HCT116 (cell line): Measurements from ENCODE around the gene POPDC2. TPM values are rescaled to one million over a fixed set of nuclear protein-coding genes. Genes with fewer than 3 reads are reported as not detected.

ENCODE experiments used
- ATAC-seq: fragments of 200-7000 bp; cut with Tn5 transposase; 2 replicates; pipeline ENCODE4 v1.9.1; 2020; ENCODE audit warnings: mild to moderate bottlenecking, moderate library complexity
- BruUV-seq: library from RNA; stranded (reverse); fragments of 400-500 nt; replicated peaks from 2 replicates; lab custom pipeline; 2021; lab: Mats Ljungman, UMichigan
- CTCF ChIA-PET: fragments of 300-600 bp; sonication (Branson Sonifier 250); formaldehyde crosslinking; loops from one replicate; lab custom pipeline; 2021; ENCODE audit warnings: antibody characterized with exemption; lab: Charles Lee
- POLR2A ChIA-PET: fragments of 300-600, 350-600 bp; sonication (Branson Sonifier 250); formaldehyde crosslinking; loops from one replicate; lab custom pipeline; 2021; ENCODE audit warnings: antibody characterized with exemption; lab: Charles Lee
- RAD21 ChIA-PET, 2 experiments: fragments of 300-600 bp; sonication (Branson Sonifier 250); formaldehyde crosslinking; loops; one replicate each; lab custom pipeline; 2023; ENCODE audit warnings: low total read pairs in 2 of 2; ENCODE audit not compliant: uncharacterized antibody in 2 of 2, unreplicated experiment in 2 of 2, low non-redundant PET in 1 of 2; lab: Charles Lee
- DNase-seq: peaks from one replicate; pipeline ENCODE4 v3.0.0-alpha.2; 2010; ENCODE audit warnings: low read depth, low spot score
- H2AFZ ChIP-seq: fragments of 200-600 bp; shearing (Covaris generic), sonication (generic); 2 replicates; pipeline ENCODE4 v1.6.1; 2017; ENCODE audit warnings: low read depth, mixed run types, mixed read lengths, antibody characterized with exemption, low read length; ENCODE audit not compliant: poor library complexity, severe bottlenecking
- H3K27ac ChIP-seq: 2 replicates; pipeline ENCODE4 v1.5.1; 2012; ENCODE audit warnings: low read depth, low read length
- H3K27me3 ChIP-seq: fragments of 200-600 bp; sonication (generic); 2 replicates; pipeline ENCODE4 v1.6.1; 2016; ENCODE audit warnings: mixed run types, low read length, mixed read lengths; ENCODE audit not compliant: insufficient read depth
- H3K36me3 ChIP-seq, 2 experiments: fragments of 200-500 bp in 1 of 2; fragments of 200-600 bp in 1 of 2; sonication (Bioruptor generic) in 1 of 2; sonication (generic) in 1 of 2; 2 replicates each; pipeline versions ENCODE4 v1.5.1 to v1.6.1; 2014 to 2016; ENCODE audit warnings: low read length in 2 of 2, inconsistent platforms in 1 of 2, mixed read lengths in 1 of 2, mixed run types in 1 of 2; ENCODE audit not compliant: insufficient read depth in 2 of 2, control insufficient read depth in 1 of 2
- H3K4me1 ChIP-seq, 2 experiments: fragments of 200-600 bp in 1 of 2; sonication (generic) in 1 of 2; 2 replicates each; pipeline versions ENCODE4 v1.5.1 to v1.6.1; 2012 to 2017; ENCODE audit warnings: low read length in 2 of 2, inconsistent platforms in 1 of 2, mild to moderate bottlenecking in 1 of 2, mixed read lengths in 1 of 2, mixed run types in 1 of 2, moderate library complexity in 1 of 2; ENCODE audit not compliant: insufficient read depth in 2 of 2, control insufficient read depth in 1 of 2
- H3K4me2 ChIP-seq: fragments of 200-600 bp; sonication (generic); 2 replicates; pipeline ENCODE4 v1.6.1; 2017; ENCODE audit warnings: mixed run types, low read length, mixed read lengths
- H3K4me3 ChIP-seq, 2 experiments: fragments of 200-600 bp in 1 of 2; sonication (generic) in 1 of 2; replicated peaks in 1 of 2; 2 replicates each; pipeline ENCODE4 v1.5.1; 2011 to 2016; ENCODE audit warnings: low read length in 2 of 2, control low read depth in 1 of 2, low read depth in 1 of 2, mild to moderate bottlenecking in 1 of 2, mixed read lengths in 1 of 2, mixed run types in 1 of 2
- H3K79me2 ChIP-seq: fragments of 200-600 bp; sonication (generic); 2 replicates; pipeline ENCODE4 v1.6.1; 2017; ENCODE audit warnings: mild to moderate bottlenecking, mixed run types, low read length, moderate library complexity, mixed read lengths; ENCODE audit not compliant: insufficient read depth
- H3K9ac ChIP-seq: fragments of 200-600 bp; sonication (generic); 2 replicates; pipeline ENCODE4 v1.6.1; 2016; ENCODE audit warnings: low read length, mixed read lengths
- H3K9me2 ChIP-seq: fragments of 200-600 bp; sonication (generic), shearing (Covaris generic); 2 replicates; pipeline ENCODE4 v1.6.1; 2017; ENCODE audit warnings: mixed run types, mild to moderate bottlenecking, moderate library complexity; ENCODE audit not compliant: insufficient read depth
- H3K9me3 ChIP-seq, 2 experiments: fragments of 200-500 bp in 1 of 2; fragments of 200-600 bp in 1 of 2; sonication (Bioruptor generic) in 1 of 2; sonication (generic) in 1 of 2; 2 replicates each; pipeline ENCODE4 v1.6.1; 2014 to 2017; ENCODE audit warnings: low read length in 2 of 2, mixed read lengths in 2 of 2, inconsistent platforms in 1 of 2, low read depth in 1 of 2, mild to moderate bottlenecking in 1 of 2, mixed run types in 1 of 2, moderate library complexity in 1 of 2; ENCODE audit not compliant: control insufficient read depth in 1 of 2, insufficient read depth in 1 of 2
- H4K20me1 ChIP-seq: fragments of 200-600 bp; sonication (generic), shearing (Covaris generic); 2 replicates; pipeline ENCODE4 v1.6.1; 2017; ENCODE audit warnings: mixed run types, mild to moderate bottlenecking, moderate library complexity; ENCODE audit not compliant: insufficient read depth
- CBX3 ChIP-seq: IDR thresholded peaks from 2 replicates; pipeline ENCODE4 v1.6.1; 2012; ENCODE audit warnings: low read depth
- CEBPB ChIP-seq: IDR thresholded peaks from 2 replicates; pipeline ENCODE4 v1.6.1; 2012; ENCODE audit warnings: low read depth
- ELF1 ChIP-seq: IDR thresholded peaks from 2 replicates; pipeline ENCODE4 v1.6.1; 2012; ENCODE audit warnings: low read depth, borderline replicate concordance
- FOSL1 ChIP-seq: IDR thresholded peaks from 2 replicates; pipeline ENCODE4 v1.6.1; 2012; ENCODE audit warnings: low read depth
- POLR2AphosphoS5 ChIP-seq: IDR thresholded peaks from 2 replicates; pipeline ENCODE4 v1.6.1; 2011; ENCODE audit warnings: mild to moderate bottlenecking, low read depth, low read length, moderate library complexity
- SIN3A ChIP-seq: IDR thresholded peaks from 2 replicates; pipeline ENCODE4 v1.6.1; 2012; ENCODE audit warnings: low read depth
- SP1 ChIP-seq: IDR thresholded peaks from 2 replicates; pipeline ENCODE4 v1.6.1; 2012; ENCODE audit warnings: low read depth
- TCF7L2 ChIP-seq: IDR thresholded peaks from 2 replicates; pipeline ENCODE4 v1.7.0; 2011; ENCODE audit warnings: borderline replicate concordance, inconsistent platforms; ENCODE audit not compliant: insufficient read depth, insufficient read length; ENCODE audit errors: extremely low read depth
- YY1 ChIP-seq: IDR thresholded peaks from 2 replicates; pipeline ENCODE4 v1.6.1; 2011; ENCODE audit warnings: low read length, low read depth, moderate library complexity, mild to moderate bottlenecking; ENCODE audit not compliant: insufficient replicate concordance; ENCODE audit errors: extremely low read depth
- ZNF274 ChIP-seq: fragments of 200-500 bp; sonication (Bioruptor generic); IDR thresholded peaks from 2 replicates; pipeline ENCODE4 v1.6.1; 2014; ENCODE audit warnings: mild to moderate bottlenecking, low read depth, low read length, inconsistent platforms
- intact Hi-C: fragments of 100-400 bp; cut with micrococcal nuclease; formaldehyde crosslinking; loops from 2 replicates; pipeline ENCODE4 v1.10.0; 2022
- total RNA-seq: library from RNA; stranded (reverse); gene quantifications from one replicate; pipeline ENCODE4 v1.2.1, GENCODE V29; 2021; ENCODE audit not compliant: unreplicated experiment
- TF ChIP-seq, protein P1 (sequence below): IDR thresholded peaks from 2 replicates; pipeline ENCODE4 v1.6.1; 2012
- TF ChIP-seq, protein P2 (sequence below), 3 experiments: fragments of 200-600 bp in 1 of 3; sonication (generic) in 1 of 3; IDR thresholded peaks in 2 of 3; conservative IDR thresholded peaks in 1 of 3; 2 replicates each; pipeline ENCODE4 v1.5.1; 2012 to 2017; ENCODE audit warnings: low read depth in 2 of 3, low read length in 2 of 3, antibody characterized with exemption in 1 of 3, borderline replicate concordance in 1 of 3, control low read depth in 1 of 3, mild to moderate bottlenecking in 1 of 3, mixed read lengths in 1 of 3, mixed run types in 1 of 3, moderate library complexity in 1 of 3; ENCODE audit not compliant: insufficient read depth in 1 of 3
- TF ChIP-seq, protein P3 (sequence below): IDR thresholded peaks from 2 replicates; pipeline ENCODE4 v1.6.1; 2012
- TF ChIP-seq, protein P4 (sequence below): IDR thresholded peaks from 2 replicates; pipeline ENCODE4 v1.6.1; 2011; ENCODE audit warnings: mild to moderate bottlenecking, low read length, moderate library complexity; ENCODE audit not compliant: insufficient replicate concordance; ENCODE audit errors: extremely low read depth

Gene POPDC2
- total RNA-seq, 1 experiment from 2014 or later: 1.6 TPM

DNA sequence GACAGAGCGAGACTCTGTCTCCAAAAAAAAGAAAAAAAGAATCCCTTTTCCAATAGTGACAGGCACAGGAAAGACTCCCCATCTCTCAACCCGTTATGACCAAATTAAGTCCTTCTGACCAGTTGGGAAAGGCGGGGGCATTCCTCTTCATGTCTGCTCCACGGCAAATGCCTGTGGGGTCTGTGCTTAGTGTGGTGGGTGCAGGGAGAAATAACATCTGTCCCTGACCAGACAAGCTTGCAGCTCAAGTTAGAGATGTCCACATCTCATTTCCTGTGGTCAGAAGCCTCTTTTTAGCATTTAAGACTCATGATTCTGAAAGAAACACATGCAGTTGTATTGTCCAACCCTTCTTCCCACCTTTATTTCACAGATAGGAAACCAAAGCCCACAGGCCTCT, 46.5 kb downstream of the POPDC2 start:
- no peak overlapping the region for H3K27ac ChIP-seq
- ChIA-PET CTCF (no interaction called here), POLR2A (no interaction called here), RAD21 (interaction anchor here in 1 of 2 experiments (0.7 kb wide), 1 partner anchor 88 kb away, joined by 5 read pairs; no protein-coding TSS in a partner anchor)
- H2AFZ ChIP-seq: no peak overlapping the region
- TF ChIP-seq YY1 (no peak), ZNF274 (no peak), SP1 (no peak), ELF1 (no peak), POLR2AphosphoS5 (no peak), TCF7L2 (no peak), SIN3A (no peak), CEBPB (no peak), FOSL1 (no peak), CBX3 (no peak)
- TF ChIP-seq, protein P1, sequence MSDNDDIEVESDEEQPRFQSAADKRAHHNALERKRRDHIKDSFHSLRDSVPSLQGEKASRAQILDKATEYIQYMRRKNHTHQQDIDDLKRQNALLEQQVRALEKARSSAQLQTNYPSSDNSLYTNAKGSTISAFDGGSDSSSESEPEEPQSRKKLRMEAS: no peak
- TF ChIP-seq, protein P2, sequence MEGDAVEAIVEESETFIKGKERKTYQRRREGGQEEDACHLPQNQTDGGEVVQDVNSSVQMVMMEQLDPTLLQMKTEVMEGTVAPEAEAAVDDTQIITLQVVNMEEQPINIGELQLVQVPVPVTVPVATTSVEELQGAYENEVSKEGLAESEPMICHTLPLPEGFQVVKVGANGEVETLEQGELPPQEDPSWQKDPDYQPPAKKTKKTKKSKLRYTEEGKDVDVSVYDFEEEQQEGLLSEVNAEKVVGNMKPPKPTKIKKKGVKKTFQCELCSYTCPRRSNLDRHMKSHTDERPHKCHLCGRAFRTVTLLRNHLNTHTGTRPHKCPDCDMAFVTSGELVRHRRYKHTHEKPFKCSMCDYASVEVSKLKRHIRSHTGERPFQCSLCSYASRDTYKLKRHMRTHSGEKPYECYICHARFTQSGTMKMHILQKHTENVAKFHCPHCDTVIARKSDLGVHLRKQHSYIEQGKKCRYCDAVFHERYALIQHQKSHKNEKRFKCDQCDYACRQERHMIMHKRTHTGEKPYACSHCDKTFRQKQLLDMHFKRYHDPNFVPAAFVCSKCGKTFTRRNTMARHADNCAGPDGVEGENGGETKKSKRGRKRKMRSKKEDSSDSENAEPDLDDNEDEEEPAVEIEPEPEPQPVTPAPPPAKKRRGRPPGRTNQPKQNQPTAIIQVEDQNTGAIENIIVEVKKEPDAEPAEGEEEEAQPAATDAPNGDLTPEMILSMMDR (IDR thresholded peaks at IDR 0.05 in 2 of 3, conservative IDR thresholded peaks at IDR 0.05 in 1 of 3; ENCODE audit: borderline replicate concordance in 1 of 3, insufficient read depth in 1 of 3, low read depth in 2 of 3, low read length in 2 of 3): no peak
- TF ChIP-seq, protein P3, sequence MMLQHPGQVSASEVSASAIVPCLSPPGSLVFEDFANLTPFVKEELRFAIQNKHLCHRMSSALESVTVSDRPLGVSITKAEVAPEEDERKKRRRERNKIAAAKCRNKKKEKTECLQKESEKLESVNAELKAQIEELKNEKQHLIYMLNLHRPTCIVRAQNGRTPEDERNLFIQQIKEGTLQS: no peak
- TF ChIP-seq, protein P4, sequence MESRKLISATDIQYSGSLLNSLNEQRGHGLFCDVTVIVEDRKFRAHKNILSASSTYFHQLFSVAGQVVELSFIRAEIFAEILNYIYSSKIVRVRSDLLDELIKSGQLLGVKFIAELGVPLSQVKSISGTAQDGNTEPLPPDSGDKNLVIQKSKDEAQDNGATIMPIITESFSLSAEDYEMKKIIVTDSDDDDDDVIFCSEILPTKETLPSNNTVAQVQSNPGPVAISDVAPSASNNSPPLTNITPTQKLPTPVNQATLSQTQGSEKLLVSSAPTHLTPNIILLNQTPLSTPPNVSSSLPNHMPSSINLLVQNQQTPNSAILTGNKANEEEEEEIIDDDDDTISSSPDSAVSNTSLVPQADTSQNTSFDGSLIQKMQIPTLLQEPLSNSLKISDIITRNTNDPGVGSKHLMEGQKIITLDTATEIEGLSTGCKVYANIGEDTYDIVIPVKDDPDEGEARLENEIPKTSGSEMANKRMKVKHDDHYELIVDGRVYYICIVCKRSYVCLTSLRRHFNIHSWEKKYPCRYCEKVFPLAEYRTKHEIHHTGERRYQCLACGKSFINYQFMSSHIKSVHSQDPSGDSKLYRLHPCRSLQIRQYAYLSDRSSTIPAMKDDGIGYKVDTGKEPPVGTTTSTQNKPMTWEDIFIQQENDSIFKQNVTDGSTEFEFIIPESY: no peak
- DNase-seq (no peak), ATAC-seq (no peak)
- no peaks in the 10 kb centered on the region for H3K4me1 ChIP-seq
- BruUV-seq: no TSS peak
- H3K79me2 ChIP-seq: no peaks in the 10 kb centered on the region
- H3K4me3 ChIP-seq: no peak overlapping the region
- intact Hi-C loops: no loop called here
- H3K9me2 ChIP-seq: no peaks in the 10 kb centered on the region
- H3K4me2 ChIP-seq: no peak overlapping the region
- H4K20me1 ChIP-seq: no peaks in the 10 kb centered on the region
- H3K9me3 ChIP-seq: no peaks in the 10 kb centered on the region; a peak in 1 of 4 replicates
- no peaks in the 10 kb centered on the region for H3K36me3 ChIP-seq
- H3K9ac ChIP-seq: no peak overlapping the region
- peaks cover 2% of the 10 kb centered on the region; the same call in 1 of the 2 replicates for H3K27me3 ChIP-seq
